AG09319 (cell line): ENCODE results near the gene SIRPA.

Source experiments
- DNase-seq: peaks from one replicate; pipeline ENCODE4 v3.0.0-alpha.2; 2010; ENCODE audit warnings: low read depth; ENCODE audit errors: extremely low read depth
- TF ChIP-seq, protein P1 (sequence below): IDR thresholded peaks from 2 replicates; pipeline ENCODE4 v1.5.1; 2011; ENCODE audit warnings: low read depth, mild to moderate bottlenecking, inconsistent platforms, low read length, moderate library complexity

Gene SIRPA

DNA sequence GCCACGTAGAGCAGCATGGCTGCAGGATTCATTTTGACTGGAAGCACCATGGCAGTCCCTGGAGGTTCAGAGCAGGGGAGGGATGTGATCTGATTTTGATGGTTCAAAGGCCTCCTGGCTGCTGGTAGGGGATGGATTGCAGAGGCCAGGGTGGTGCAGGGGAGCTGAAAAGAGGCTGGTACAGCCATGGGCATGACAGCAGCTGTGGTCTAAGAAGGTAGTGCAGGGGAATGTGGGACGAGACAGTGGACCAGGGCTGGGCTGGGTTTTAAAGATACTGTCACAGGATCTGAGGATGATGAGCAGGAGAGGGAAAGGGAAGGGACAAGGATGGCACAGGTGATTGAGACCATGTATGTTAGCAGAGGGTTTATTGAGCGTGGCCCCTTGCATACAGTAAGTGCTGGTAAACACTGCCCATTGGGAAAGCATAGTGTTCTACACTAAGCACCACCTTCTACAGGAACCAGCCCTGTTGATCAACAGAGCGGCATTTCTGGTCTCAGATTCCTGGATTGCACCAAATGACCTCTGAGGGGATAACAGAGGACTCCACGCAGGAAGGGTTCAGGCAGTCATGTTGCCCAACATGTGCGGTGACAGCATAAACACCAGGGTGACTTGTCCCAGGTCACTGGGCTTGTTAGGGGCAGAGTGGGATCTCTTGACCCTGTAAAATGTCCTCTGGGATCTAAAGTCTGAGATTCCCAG, 14.5 kb upstream of the SIRPA start:
- TF ChIP-seq, protein P1, sequence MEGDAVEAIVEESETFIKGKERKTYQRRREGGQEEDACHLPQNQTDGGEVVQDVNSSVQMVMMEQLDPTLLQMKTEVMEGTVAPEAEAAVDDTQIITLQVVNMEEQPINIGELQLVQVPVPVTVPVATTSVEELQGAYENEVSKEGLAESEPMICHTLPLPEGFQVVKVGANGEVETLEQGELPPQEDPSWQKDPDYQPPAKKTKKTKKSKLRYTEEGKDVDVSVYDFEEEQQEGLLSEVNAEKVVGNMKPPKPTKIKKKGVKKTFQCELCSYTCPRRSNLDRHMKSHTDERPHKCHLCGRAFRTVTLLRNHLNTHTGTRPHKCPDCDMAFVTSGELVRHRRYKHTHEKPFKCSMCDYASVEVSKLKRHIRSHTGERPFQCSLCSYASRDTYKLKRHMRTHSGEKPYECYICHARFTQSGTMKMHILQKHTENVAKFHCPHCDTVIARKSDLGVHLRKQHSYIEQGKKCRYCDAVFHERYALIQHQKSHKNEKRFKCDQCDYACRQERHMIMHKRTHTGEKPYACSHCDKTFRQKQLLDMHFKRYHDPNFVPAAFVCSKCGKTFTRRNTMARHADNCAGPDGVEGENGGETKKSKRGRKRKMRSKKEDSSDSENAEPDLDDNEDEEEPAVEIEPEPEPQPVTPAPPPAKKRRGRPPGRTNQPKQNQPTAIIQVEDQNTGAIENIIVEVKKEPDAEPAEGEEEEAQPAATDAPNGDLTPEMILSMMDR: no peak
- DNase-seq: no peak

DNA sequence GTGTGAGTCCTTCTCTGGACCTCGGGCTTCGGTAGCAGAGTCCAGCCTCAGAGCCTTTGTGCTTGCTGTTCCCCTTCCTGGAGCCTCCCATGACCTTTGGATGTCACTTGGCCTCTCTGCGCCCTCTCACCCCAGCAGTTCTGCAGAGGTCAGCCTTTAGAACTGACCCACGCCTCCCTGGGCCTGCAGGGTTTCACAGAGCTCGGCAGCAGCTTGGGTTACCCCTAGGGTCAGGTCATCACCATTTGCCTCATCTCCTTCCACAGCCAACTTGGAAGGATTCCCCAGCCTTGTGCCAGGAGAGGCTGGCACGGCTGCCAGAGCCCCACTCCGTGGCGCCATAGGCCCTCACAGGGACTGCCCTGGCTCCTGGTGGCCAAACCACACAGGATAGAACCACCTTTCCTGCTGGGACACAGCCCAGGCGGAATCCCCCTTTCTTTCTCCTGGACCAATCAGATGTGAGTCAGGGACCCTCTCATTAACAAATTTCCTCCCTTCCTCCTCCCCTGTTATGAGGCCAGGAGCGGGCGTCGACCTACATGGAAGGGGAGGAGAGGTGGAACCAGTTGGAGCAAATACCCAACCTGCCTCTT, 13.9 kb upstream of the SIRPA start:
- DNase-seq: no peak
- TF ChIP-seq, protein P1: no peak

DNA sequence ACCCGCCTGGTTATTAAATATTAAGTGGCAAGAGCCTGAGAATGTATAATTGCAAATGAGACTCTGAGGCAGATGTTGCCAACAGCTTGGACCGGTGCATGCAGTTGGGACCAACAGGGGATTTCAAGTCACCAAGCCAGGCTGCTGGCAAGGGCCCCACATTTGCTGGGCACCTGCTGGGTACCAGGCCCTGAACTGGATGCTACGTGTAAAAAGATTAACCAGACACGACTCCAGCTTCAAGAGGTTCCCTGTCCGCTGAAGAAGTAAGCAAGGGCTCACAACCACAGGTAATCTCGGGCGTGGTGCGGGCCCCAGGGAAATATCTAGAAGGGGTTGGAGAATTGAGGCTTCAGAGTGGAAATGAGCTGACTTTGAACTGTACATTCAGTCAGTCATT, 13.2 kb upstream of the SIRPA start:
- DNase-seq: no peak
- TF ChIP-seq, protein P1: no peak

DNA sequence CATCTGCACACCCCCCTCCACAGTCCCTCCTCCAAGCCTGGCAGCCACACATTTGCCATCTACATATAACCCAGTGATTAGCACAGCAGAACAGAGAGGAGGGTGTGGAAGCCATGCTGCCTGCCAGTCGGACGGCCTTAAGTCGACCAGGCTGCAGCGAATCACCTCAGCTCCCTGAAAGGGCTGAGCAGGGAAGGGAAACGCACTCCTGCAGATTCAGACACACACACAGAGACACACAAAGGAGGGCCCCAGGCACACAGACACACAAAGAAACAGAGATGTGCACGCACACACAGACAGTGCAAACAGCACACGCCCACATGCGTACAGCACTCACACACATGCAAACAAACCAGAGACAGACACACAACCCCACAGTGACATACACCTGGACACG, 11.2 kb upstream of the SIRPA start:
- TF ChIP-seq, protein P1: no peak
- no peak for DNase-seq

DNA sequence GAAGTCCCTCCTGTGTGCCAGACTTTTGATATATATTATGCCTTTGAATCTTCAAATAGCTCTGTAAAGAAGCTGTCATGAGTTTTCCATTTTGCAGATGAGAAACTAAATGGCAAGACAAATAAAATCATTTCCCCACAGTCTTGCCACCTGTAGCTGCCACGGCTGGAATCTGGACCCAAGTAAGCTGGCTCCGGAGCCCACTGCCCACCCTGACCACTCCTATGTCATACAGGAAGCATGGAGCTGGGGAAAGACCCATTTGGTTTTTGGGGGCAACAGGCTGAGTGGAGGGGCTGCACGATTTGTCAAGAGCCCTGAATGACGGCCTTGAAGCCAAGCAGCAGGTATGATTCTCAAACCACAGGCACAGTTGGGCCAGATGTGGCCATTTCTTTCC, 10.0 kb upstream of the SIRPA start:
- TF ChIP-seq, protein P1: no peak
- no peak for DNase-seq

DNA sequence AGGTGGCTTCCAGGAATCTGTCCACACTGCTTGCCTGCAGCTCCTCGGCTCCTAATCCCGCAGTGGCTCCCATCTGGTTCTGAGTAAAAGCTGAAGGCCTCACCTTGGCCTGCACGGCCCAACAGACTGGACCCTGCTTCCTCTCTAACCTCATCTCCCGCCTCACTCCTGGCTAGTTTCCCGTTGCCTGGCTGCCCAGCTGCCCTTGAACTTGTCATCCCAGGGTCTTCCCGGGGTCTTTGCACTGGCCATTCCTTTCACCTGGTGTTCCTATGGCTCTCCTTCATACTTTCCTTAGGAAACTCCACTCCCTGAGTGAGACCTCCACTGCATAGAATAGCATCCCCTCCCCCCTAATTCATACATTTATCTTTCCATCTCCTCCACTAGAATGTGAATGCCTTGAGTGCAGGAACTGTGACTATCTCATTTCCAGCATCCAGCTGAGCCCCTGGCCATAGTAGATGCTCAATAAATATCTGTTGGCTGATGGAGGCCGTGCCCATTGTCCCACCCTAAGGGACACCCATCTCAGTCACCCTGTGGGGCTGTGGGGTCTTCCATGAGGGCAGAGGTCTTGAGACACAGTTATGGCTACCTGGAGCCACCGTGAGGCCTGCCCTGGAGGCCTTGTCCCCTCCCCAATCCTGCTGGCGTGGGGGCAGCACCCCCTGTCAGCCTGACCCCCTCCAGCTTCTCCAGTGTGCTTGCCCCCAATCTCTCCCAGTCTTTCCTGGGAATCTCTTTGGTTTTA, 9.1 kb upstream of the SIRPA start:
- TF ChIP-seq, protein P1: no peak
- no peak for DNase-seq

DNA sequence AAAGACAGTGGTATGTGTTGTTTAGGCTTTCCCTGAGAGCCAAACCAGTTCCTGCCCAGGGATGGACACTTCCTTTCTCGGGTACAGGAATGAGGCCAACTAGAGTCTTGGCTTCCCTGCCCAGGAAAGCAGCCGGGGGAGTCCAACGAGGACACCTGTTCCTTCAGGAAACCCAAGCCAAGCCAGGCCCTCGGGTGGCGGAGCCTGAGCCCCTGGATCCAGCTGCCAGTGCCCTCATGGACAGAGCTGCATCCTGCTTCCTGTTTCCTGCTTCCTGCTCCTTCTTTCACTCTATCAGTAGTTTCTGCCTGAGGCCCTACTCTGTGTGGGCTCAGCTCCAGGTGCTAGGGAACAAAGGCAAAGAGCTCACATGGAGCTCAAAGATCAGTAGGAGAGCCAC, 7.9 kb upstream of the SIRPA start:
- no peak for DNase-seq
- TF ChIP-seq, protein P1: no peak
